K562 (cell line): ENCODE results near the gene CEMIP. TPM values are rescaled to one million over a fixed set of nuclear protein-coding genes. Genes with fewer than 3 reads are reported as not detected.
A peak's percentile ranks its signal among the peaks of the same experiment; 100 is the strongest.

ENCODE experiments used
- CBX3 ChIP-seq, 2 experiments: IDR thresholded peaks; 1 replicate in 1 of 2; 2 replicates in 1 of 2; pipeline ENCODE4 v1.6.1; 2012; ENCODE audit warnings: inconsistent platforms in 2 of 2, low read length in 2 of 2, borderline replicate concordance in 1 of 2, control low read depth in 1 of 2
- COPS2 ChIP-seq: fragments of 450-650 bp; conservative IDR thresholded peaks from 2 replicates; pipeline ENCODE4 v1.6.1; 2016; ENCODE audit warnings: mild to moderate bottlenecking, moderate library complexity
- CREB3L1 ChIP-seq: fragments of 450-650 bp; IDR thresholded peaks from 2 replicates; pipeline ENCODE4 v1.6.1; 2014; ENCODE audit warnings: low read depth, mild to moderate bottlenecking, moderate library complexity, borderline replicate concordance
- ELK1 ChIP-seq: sonication (generic); formaldehyde crosslinking; IDR thresholded peaks from 2 replicates; pipeline ENCODE4 v1.8.1; 2022; ENCODE audit warnings: missing genetic modification reagents
- EP400 ChIP-seq: fragments of 450-650 bp; IDR thresholded peaks from 2 replicates; pipeline ENCODE4 v1.6.1; 2017; ENCODE audit warnings: antibody characterized with exemption, mild to moderate bottlenecking, moderate library complexity
- GATA2 ChIP-seq: sonication (generic); formaldehyde crosslinking; IDR thresholded peaks from 2 replicates; pipeline ENCODE4 v1.4.0; 2020; ENCODE audit warnings: mild to moderate bottlenecking, missing genetic modification reagents
- HDAC1 ChIP-seq, 2 experiments: fragments of 450-650 bp; IDR thresholded peaks; 2 replicates each; pipeline ENCODE4 v1.6.1; 2016 to 2017; ENCODE audit warnings: inconsistent platforms in 1 of 2, mild to moderate bottlenecking in 1 of 2, moderate library complexity in 1 of 2
- HNRNPH1 ChIP-seq: fragments of 200-400 bp; formaldehyde crosslinking; optimal IDR thresholded peaks from 2 replicates; pipeline ENCODE3; 2017; ENCODE audit warnings: low read depth, mild to moderate bottlenecking, low read length, moderate library complexity
- HNRNPUL1 ChIP-seq: fragments of 200-400 bp; formaldehyde crosslinking; IDR thresholded peaks from 2 replicates; pipeline ENCODE4 v1.6.1; 2017; ENCODE audit warnings: low read length
- KLF13 ChIP-seq: fragments of 450-650 bp; IDR thresholded peaks from 2 replicates; pipeline ENCODE4 v1.6.1; 2016; ENCODE audit warnings: missing genetic modification characterization, low read depth, mild to moderate bottlenecking, missing compliant biosample characterization, moderate library complexity, borderline replicate concordance
- NCOA1 ChIP-seq: fragments of 450-650 bp; IDR thresholded peaks from 2 replicates; pipeline ENCODE4 v1.6.1; 2016; ENCODE audit warnings: low read depth
- NCOA4 ChIP-seq: fragments of 450-650 bp; IDR thresholded peaks from 2 replicates; pipeline ENCODE4 v1.6.1; 2018; ENCODE audit warnings: mild to moderate bottlenecking; ENCODE audit not compliant: partially characterized antibody
- RAD21 ChIP-seq, 2 experiments: fragments of 250-450 bp in 1 of 2; fragments of 450-650 bp in 1 of 2; sonication (Bioruptor Pico) in 1 of 2; formaldehyde crosslinking in 1 of 2; IDR thresholded peaks in 1 of 2; conservative IDR thresholded peaks in 1 of 2; 2 replicates each; pipeline versions ENCODE4 v1.4.0 to v1.8.0; 2020 to 2022; ENCODE audit warnings: mild to moderate bottlenecking in 2 of 2, moderate library complexity in 1 of 2
- TAF9B ChIP-seq: fragments of 450-650 bp; IDR thresholded peaks from 2 replicates; pipeline ENCODE4 v1.6.1; 2018; ENCODE audit warnings: mild to moderate bottlenecking; ENCODE audit not compliant: partially characterized antibody
- TCF7 ChIP-seq: sonication (generic); IDR thresholded peaks from 2 replicates; pipeline ENCODE4 v1.6.1; 2016; ENCODE audit warnings: antibody characterized with exemption, borderline replicate concordance
- ZNF696 ChIP-seq: fragments of 250-450 bp; sonication (Bioruptor Pico); conservative IDR thresholded peaks from 2 replicates; pipeline ENCODE4 v1.4.0; 2020; ENCODE audit warnings: mild to moderate bottlenecking, moderate library complexity
- polyA plus RNA-seq, 8 experiments: library from polyadenylated mRNA; depleted of rRNA in 4 of 8; stranded (reverse) in 5 of 8; unstranded in 3 of 8; fragments of >200 nt; fragmentation: Nextera tagmentation in 2 of 8; fragmentation: Illumina TruSeq in 1 of 8; extraction: Ambion mirVana in 2 of 8; extraction: Trizol in 1 of 8; gene quantifications; 2 replicates each; pipeline versions ENCODE4 v1.2.1 to v1.2.3, GENCODE V29; 2011 to 2014; ENCODE audit warnings: inconsistent platforms in 1 of 8, missing spikeins in 1 of 8
- total RNA-seq, 7 experiments: library from RNA; depleted of rRNA in 6 of 7; stranded (reverse); fragments of >200 nt in 6 of 7; fragmentation: Illumina TruSeq in 2 of 7; extraction: Trizol in 2 of 7; gene quantifications; 2 replicates each; pipeline versions ENCODE4 v1.2.1 to v1.2.3, GENCODE V29; 2011 to 2021; ENCODE audit warnings: low replicate concordance in 1 of 7
- TF ChIP-seq, protein P1 (sequence below): fragments of 250-450 bp; sonication (Bioruptor Pico); IDR thresholded peaks from 2 replicates; pipeline ENCODE4 v1.5.0; 2021; ENCODE audit warnings: mild to moderate bottlenecking, borderline replicate concordance

The CEMIP gene
- total and polyA plus RNA-seq, 9 of the 15 experiments (the other 6 are each of a cell fraction or from before 2014, with no cell fraction given): 0.33 TPM; not detected in 8

GRCh38 chr15:80988148-80988796 is 209.1 kb downstream of the CEMIP start (continued):
- TF ChIP-seq, protein P1, sequence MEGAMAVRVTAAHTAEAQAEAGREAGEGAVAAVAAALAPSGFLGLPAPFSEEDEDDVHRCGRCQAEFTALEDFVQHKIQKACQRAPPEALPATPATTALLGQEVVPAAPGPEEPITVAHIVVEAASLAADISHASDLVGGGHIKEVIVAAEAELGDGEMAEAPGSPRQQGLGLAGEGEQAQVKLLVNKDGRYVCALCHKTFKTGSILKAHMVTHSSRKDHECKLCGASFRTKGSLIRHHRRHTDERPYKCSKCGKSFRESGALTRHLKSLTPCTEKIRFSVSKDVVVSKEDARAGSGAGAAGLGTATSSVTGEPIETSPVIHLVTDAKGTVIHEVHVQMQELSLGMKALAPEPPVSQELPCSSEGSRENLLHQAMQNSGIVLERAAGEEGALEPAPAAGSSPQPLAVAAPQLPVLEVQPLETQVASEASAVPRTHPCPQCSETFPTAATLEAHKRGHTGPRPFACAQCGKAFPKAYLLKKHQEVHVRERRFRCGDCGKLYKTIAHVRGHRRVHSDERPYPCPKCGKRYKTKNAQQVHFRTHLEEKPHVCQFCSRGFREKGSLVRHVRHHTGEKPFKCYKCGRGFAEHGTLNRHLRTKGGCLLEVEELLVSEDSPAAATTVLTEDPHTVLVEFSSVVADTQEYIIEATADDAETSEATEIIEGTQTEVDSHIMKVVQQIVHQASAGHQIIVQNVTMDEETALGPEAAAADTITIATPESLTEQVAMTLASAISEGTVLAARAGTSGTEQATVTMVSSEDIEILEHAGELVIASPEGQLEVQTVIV (CRISPR knock-in tag): no peak
- TF ChIP-seq ZNF696 (CRISPR knock-in tag): no peak
- TF ChIP-seq HNRNPH1: no peak
- no peak for TF ChIP-seq NCOA1
- TF ChIP-seq KLF13 (tag): no peak
- TF ChIP-seq TCF7: no peak
- TF ChIP-seq HDAC1 (IDR thresholded peaks at IDR 0.05): peak in 1 of 2 experiments; percentile 36; a peak in 2 of 4 replicates
- no peak for TF ChIP-seq ELK1 (CRISPR knock-in tag)
- peak; percentile 8; the same call in 1 of the 2 replicates for TF ChIP-seq GATA2
- no peak for TF ChIP-seq CBX3 (IDR thresholded peaks at IDR 0.05; ENCODE audit: borderline replicate concordance in 1 of 2, low read length in 2 of 2)
- TF ChIP-seq COPS2: no peak
- TF ChIP-seq RAD21 (CRISPR knock-in tag; conservative IDR thresholded peaks at IDR 0.05 in 1 of 2, IDR thresholded peaks at IDR 0.05 in 1 of 2): no peak
- TF ChIP-seq EP400: no peak
- TF ChIP-seq NCOA4: no peak
- TF ChIP-seq HNRNPUL1: no peak
- no peak for TF ChIP-seq CREB3L1
- peak; percentile 15 for TF ChIP-seq TAF9B
